ENCODE measurements around the gene DRC7. TPM values are rescaled to one million over a fixed set of nuclear protein-coding genes. Genes with fewer than 3 reads are reported as not detected.

DRC7 gene
- total RNA-seq, 1 experiment from 2014 or later = 0.85 TPM

GRCh38 chr16:57773019-57773418 is 78.4 kb downstream of the DRC7 start:
- H2AFZ ChIP-seq = no peak overlapping the region
- no peak overlapping the region for H3K4me3 ChIP-seq
- H3K4me1 ChIP-seq (replicated peaks; ENCODE audit: insufficient read depth) = no peaks in the 10 kb centered on the region
- H4K20me1 ChIP-seq (ENCODE audit: insufficient read depth) = no peaks in the 10 kb centered on the region
- H3K27ac ChIP-seq = no peak overlapping the region
- TF ChIP-seq CTCF (conservative IDR thresholded peaks at IDR 0.05) = no peak
- TF ChIP-seq EZH2 (IDR thresholded peaks at IDR 0.05; ENCODE audit: low read depth) = no peak
- peaks cover 7% of the 10 kb centered on the region for H3K36me3 ChIP-seq (ENCODE audit: low read depth)
- H3K9me3 ChIP-seq (ENCODE audit: insufficient read depth, low read depth) = no peaks in the 10 kb centered on the region
- H3K4me2 ChIP-seq = no peak overlapping the region
- ChIA-PET CTCF (no interaction called here), POLR2A (ENCODE audit: unreplicated experiment) (no interaction called here)
- no peaks in the 10 kb centered on the region for H3K27me3 ChIP-seq (ENCODE audit: insufficient read depth, low read depth)
- no peak for DNase-seq
- H3K9me2 ChIP-seq (ENCODE audit: insufficient read depth) = no peaks in the 10 kb centered on the region
- BruUV-seq (replicated peaks) = no TSS peak
- H3F3A ChIP-seq (ENCODE audit: insufficient read depth, low read depth) = no peaks in the 10 kb centered on the region
- H3K79me2 ChIP-seq (ENCODE audit: low read depth) = peaks cover 4% of the 10 kb centered on the region; the same call in 1 of the 2 replicates
- intact Hi-C loops (cut with micrococcal nuclease; ENCODE audit: unreplicated experiment) = no loop called here

DNA sequence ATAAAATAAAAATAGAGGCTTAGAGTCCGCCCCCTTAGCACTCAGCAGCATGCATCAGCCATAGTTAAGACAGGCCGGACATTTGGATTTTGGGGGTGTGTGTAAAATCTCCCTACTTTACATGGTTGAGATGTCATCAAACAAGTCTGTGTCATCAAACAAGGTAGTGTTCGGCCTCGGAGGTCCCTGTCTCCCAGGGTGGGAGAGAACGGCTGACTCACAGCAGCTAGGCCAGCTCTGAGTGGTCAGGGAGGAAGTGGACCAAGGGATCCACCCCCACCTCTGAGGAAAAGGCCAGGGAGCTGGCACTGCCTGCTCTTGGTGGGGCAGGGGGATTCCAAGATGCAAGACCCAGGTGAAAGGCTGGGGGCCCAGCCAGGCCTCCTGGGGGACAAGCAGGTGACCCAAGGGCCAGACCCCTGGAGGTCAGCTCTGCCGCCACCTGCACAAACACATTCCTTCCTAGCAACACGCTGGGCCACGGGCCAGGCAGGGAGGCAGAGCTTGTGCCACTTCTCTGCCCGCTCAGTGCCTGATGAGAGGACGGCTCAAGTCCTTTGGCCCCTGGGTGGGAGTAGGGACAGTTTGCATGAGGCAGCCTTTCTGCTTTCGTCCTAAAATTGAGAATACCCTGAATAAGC is 79.2 kb downstream of the DRC7 start:
- Histone ChIP-seq H3F3A (ENCODE audit: insufficient read depth, low read depth) (peaks cover 4% of the 10 kb centered on the region; the same call in 1 of the 2 replicates), H3K4me3 (no peak overlapping the region), H3K4me2 (no peak overlapping the region), H3K36me3 (ENCODE audit: low read depth) (peaks cover 7% of the 10 kb centered on the region; the same call in 1 of the 2 replicates), H3K79me2 (ENCODE audit: low read depth) (peaks cover 4% of the 10 kb centered on the region; the same call in 1 of the 2 replicates), H3K27ac (no peak overlapping the region), H3K27me3 (ENCODE audit: insufficient read depth, low read depth) (no peaks in the 10 kb centered on the region), H3K9me2 (ENCODE audit: insufficient read depth) (no peaks in the 10 kb centered on the region), H3K9me3 (ENCODE audit: insufficient read depth, low read depth) (no peaks in the 10 kb centered on the region), H4K20me1 (ENCODE audit: insufficient read depth) (no peaks in the 10 kb centered on the region), H2AFZ (no peak overlapping the region), H3K4me1 (replicated peaks; ENCODE audit: insufficient read depth) (peaks cover 2% of the 10 kb centered on the region; the same call in 1 of the 2 replicates)
- POLR2A ChIA-PET (ENCODE audit: unreplicated experiment) = no interaction called here
- no TSS peak for BruUV-seq (replicated peaks)
- no peak for DNase-seq
- intact Hi-C loops (cut with micrococcal nuclease; ENCODE audit: unreplicated experiment) = no loop called here
- CTCF ChIA-PET = interaction anchor here (0.8 kb wide), 1 partner anchor 348 kb away, joined by 4 read pairs; no protein-coding TSS in a partner anchor
- TF ChIP-seq EZH2 (IDR thresholded peaks at IDR 0.05; ENCODE audit: low read depth) (no peak), CTCF (conservative IDR thresholded peaks at IDR 0.05) (no peak)

DNA sequence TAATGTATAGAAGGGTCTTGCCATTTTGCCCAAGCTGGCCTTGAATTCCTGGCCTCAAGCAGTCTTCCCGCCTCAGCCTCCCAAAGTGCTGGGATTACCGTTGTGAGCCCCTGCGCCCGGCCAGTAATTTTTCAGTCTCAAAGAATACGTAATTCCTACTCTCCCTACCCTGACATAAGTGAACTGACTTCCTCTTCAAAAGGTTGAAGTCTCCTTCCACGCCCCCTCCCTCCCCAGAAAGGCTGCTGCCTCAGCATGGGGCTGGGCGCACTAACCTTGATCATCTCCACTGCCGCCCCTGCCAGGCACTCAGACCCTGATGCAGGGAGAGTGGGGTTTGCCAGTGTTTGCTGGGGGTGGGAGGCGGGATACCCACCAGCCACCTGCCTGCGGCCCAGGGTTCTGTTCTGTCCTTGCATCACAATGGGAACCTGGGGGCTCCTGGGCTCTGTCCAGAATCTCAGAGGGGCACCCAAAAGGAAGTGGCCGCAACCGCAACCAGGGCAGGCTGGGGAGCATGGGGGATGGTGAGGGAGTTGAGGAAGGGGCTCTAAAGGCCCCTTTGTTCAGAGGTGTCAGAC is 80.2 kb downstream of the DRC7 start:
- H4K20me1 ChIP-seq (ENCODE audit: insufficient read depth) = no peaks in the 10 kb centered on the region
- DNase-seq = no peak
- H3K36me3 ChIP-seq (ENCODE audit: low read depth) = peaks cover 7% of the 10 kb centered on the region
- peaks cover 4% of the 10 kb centered on the region; the same call in 1 of the 2 replicates for H3K79me2 ChIP-seq (ENCODE audit: low read depth)
- H3K27ac ChIP-seq = no peak overlapping the region
- no peak overlapping the region for H2AFZ ChIP-seq
- TF ChIP-seq EZH2 (IDR thresholded peaks at IDR 0.05; ENCODE audit: low read depth) (no peak), CTCF (conservative IDR thresholded peaks at IDR 0.05) (no peak)
- intact Hi-C loops (cut with micrococcal nuclease; ENCODE audit: unreplicated experiment) = no loop called here
- ChIA-PET POLR2A (ENCODE audit: unreplicated experiment) (no interaction called here), CTCF (no interaction called here)
- no peaks in the 10 kb centered on the region for H3K27me3 ChIP-seq (ENCODE audit: insufficient read depth, low read depth)
- peaks cover 11% of the 10 kb centered on the region for H3K4me1 ChIP-seq (replicated peaks; ENCODE audit: insufficient read depth)
- no peaks in the 10 kb centered on the region for H3K9me3 ChIP-seq (ENCODE audit: insufficient read depth, low read depth)
- BruUV-seq (replicated peaks) = no TSS peak
- peaks cover 15% of the 10 kb centered on the region; the same call in 1 of the 2 replicates for H3F3A ChIP-seq (ENCODE audit: insufficient read depth, low read depth)
- no peak overlapping the region for H3K4me2 ChIP-seq
- no peaks in the 10 kb centered on the region for H3K9me2 ChIP-seq (ENCODE audit: insufficient read depth)
- H3K4me3 ChIP-seq = no peak overlapping the region
